Breast epithelium (tissue), 4 donors: ENCODE measurements around the gene ZNF143. TPM values are rescaled to one million over a fixed set of nuclear protein-coding genes. Genes with fewer than 3 reads are reported as not detected.

Experiments used
- DNase-seq, 2 donors: peaks; one replicate each; pipeline ENCODE4 v3.0.0-alpha.2; 2019; ENCODE audit warnings: low spot score in 2 of 2
- H3K27ac ChIP-seq, 2 donors: fragments of 200-600 bp; sonication (generic) in 1 of 2; one replicate each; pipeline ENCODE4 v1.5.1; 2016 to 2019; ENCODE audit warnings: mild to moderate bottlenecking in 1 of 2
- H3K27me3 ChIP-seq, 2 donors: fragments of 200-600 bp; sonication (generic) in 1 of 2; one replicate each; pipeline versions ENCODE4 v1.5.1 to v1.6.0; 2017 to 2019; ENCODE audit warnings: control low read depth in 1 of 2, mild to moderate bottlenecking in 1 of 2
- H3K36me3 ChIP-seq: fragments of 200-600 bp; one replicate; pipeline ENCODE4 v1.5.1; 2019
- H3K4me1 ChIP-seq, 2 donors: fragments of 200-600 bp; sonication (generic); one replicate each; pipeline ENCODE4 v1.5.1; 2016 to 2019; ENCODE audit warnings: control low read depth in 1 of 2
- H3K4me3 ChIP-seq, 3 donors: fragments of 200-600 bp; sonication (generic); 1 replicate in 2 of 3; 2 replicates in 1 of 3; pipeline ENCODE4 v1.5.1; 2016 to 2019; ENCODE audit warnings: mild to moderate bottlenecking in 3 of 3, moderate library complexity in 2 of 3
- H3K9me3 ChIP-seq, 2 donors: fragments of 200-600 bp; sonication (generic) in 1 of 2; one replicate each; pipeline ENCODE4 v1.5.1; 2016 to 2019; ENCODE audit warnings: control low read depth in 1 of 2
- POLR2A ChIP-seq: fragments of 450-650 bp; IDR thresholded peaks from one replicate; pipeline ENCODE4 v1.6.1; 2016; ENCODE audit warnings: antibody characterized with exemption, mild to moderate bottlenecking, moderate library complexity
- POLR2AphosphoS5 ChIP-seq, 3 donors: sonication (generic); formaldehyde crosslinking; IDR thresholded peaks; one replicate each; pipeline ENCODE4 v1.6.1; 2017; ENCODE audit warnings: antibody characterized with exemption in 3 of 3
- intact Hi-C: fragments of 100-400 bp; cut with DNase I; formaldehyde crosslinking; loops from one replicate; pipeline ENCODE4 v1.15.1; 2023; ENCODE audit warnings: low total_unique reads
- total RNA-seq, 3 donors: library from RNA; depleted of rRNA; stranded (reverse); fragments of >200 nt; gene quantifications; one replicate each; pipeline ENCODE4 v1.1.0, GENCODE V29; 2016
- TF ChIP-seq, protein P1 (sequence below), 3 donors: fragments of 450-650 bp; IDR thresholded peaks; one replicate each; pipeline ENCODE4 v1.5.1; 2016 to 2017; ENCODE audit warnings: antibody characterized with exemption in 3 of 3, mild to moderate bottlenecking in 3 of 3, moderate library complexity in 3 of 3

Gene ZNF143
- total RNA-seq, 3 donors from 2014 or later: 21.1 to 41.3 (median 39.2) TPM

GRCh38 chr11:9462806-9463537 is 2.2 kb downstream of the ZNF143 start:
- Histone ChIP-seq H3K36me3 (no peaks in the 10 kb centered on the region), H3K27me3 (no peaks in the 10 kb centered on the region), H3K4me1 (no peaks in the 10 kb centered on the region), H3K4me3 (no peak overlapping the region), H3K9me3 (no peaks in the 10 kb centered on the region), H3K27ac (no peak overlapping the region)
- TF ChIP-seq POLR2A (no peak), POLR2AphosphoS5 (IDR thresholded peaks at IDR 0.05) (no peak)
- TF ChIP-seq, protein P1, sequence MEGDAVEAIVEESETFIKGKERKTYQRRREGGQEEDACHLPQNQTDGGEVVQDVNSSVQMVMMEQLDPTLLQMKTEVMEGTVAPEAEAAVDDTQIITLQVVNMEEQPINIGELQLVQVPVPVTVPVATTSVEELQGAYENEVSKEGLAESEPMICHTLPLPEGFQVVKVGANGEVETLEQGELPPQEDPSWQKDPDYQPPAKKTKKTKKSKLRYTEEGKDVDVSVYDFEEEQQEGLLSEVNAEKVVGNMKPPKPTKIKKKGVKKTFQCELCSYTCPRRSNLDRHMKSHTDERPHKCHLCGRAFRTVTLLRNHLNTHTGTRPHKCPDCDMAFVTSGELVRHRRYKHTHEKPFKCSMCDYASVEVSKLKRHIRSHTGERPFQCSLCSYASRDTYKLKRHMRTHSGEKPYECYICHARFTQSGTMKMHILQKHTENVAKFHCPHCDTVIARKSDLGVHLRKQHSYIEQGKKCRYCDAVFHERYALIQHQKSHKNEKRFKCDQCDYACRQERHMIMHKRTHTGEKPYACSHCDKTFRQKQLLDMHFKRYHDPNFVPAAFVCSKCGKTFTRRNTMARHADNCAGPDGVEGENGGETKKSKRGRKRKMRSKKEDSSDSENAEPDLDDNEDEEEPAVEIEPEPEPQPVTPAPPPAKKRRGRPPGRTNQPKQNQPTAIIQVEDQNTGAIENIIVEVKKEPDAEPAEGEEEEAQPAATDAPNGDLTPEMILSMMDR (IDR thresholded peaks at IDR 0.05): no peak
- DNase-seq: no peak
- intact Hi-C loops: no loop called here

GRCh38 chr11:9470765-9471164 is 10.0 kb downstream of the ZNF143 start:
- intact Hi-C loops: no loop called here

DNA sequence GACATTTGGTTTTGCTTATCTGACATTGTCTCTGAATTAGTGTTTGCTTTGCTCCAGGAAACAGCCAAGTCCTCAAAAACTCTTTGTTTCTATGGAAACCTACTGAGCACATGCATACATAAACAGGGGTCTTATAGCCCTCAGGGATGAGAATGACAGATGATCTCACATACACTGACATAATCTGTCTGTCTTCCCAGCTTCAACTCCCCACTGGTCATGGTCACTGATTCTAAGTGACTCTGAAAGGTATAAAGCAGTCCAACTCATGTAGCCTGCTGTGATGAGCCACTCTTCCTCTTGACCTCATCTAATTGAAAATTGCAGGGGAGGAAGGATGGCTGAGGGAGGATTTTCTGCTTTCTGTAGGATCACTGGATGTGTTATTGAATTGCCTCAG is 12.6 kb downstream of the ZNF143 start:
- no peak for DNase-seq
- peaks cover 3% of the 10 kb centered on the region for H3K36me3 ChIP-seq
- no peaks in the 10 kb centered on the region for H3K4me1 ChIP-seq

More at GRCh38 chr11:9470765-9471164, 10.0 kb downstream of the ZNF143 start:
- Histone ChIP-seq H3K9me3 (no peaks in the 10 kb centered on the region), H3K4me1 (no peaks in the 10 kb centered on the region), H3K36me3 (no peaks in the 10 kb centered on the region), H3K27me3 (no peaks in the 10 kb centered on the region), H3K4me3 (no peak overlapping the region), H3K27ac (no peak overlapping the region)
- no peak for DNase-seq
- TF ChIP-seq, protein P1 (IDR thresholded peaks at IDR 0.05): no peak
- TF ChIP-seq POLR2A: no peak
- TF ChIP-seq POLR2AphosphoS5 (IDR thresholded peaks at IDR 0.05): no peak

DNA sequence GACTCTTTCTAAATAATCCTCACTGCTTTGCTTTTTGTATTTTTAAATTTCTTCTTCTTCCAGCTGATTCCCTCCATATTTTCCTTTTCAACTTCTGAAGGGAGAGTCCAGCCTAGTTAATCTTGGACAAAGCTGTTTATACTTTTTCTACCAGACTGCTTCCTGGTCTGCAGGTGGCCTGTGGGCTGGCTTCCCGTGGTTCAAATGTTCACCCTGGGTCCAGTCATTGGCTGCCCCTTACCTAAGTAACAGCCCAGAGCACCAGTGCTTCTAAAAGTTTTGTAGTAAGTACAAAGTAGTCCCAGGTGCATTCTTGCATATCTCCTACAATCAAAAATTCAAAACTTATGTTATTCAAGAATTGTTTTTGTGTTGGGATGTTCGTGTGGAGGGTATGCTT is 19.1 kb downstream of the ZNF143 start:
- no peaks in the 10 kb centered on the region for H3K27me3 ChIP-seq
- TF ChIP-seq, protein P1 (IDR thresholded peaks at IDR 0.05): no peak
- TF ChIP-seq POLR2AphosphoS5 (IDR thresholded peaks at IDR 0.05) (no peak), POLR2A (no peak)
- peaks cover 6% of the 10 kb centered on the region for H3K36me3 ChIP-seq
- H3K4me1 ChIP-seq: no peaks in the 10 kb centered on the region
- H3K4me3 ChIP-seq: no peak overlapping the region
- H3K9me3 ChIP-seq: no peaks in the 10 kb centered on the region
- H3K27ac ChIP-seq: no peak overlapping the region
- intact Hi-C loops: no loop called here
- no peak for DNase-seq

More for the DNA sequence above, 12.6 kb downstream of the ZNF143 start:
- intact Hi-C loops: no loop called here
- TF ChIP-seq POLR2A (no peak), POLR2AphosphoS5 (IDR thresholded peaks at IDR 0.05) (no peak)
- TF ChIP-seq, protein P1 (IDR thresholded peaks at IDR 0.05): no peak
- Histone ChIP-seq H3K27me3 (no peaks in the 10 kb centered on the region), H3K27ac (no peak overlapping the region), H3K4me3 (no peak overlapping the region), H3K9me3 (no peaks in the 10 kb centered on the region)

- TF ChIP-seq POLR2AphosphoS5 (IDR thresholded peaks at IDR 0.05): no peak
- TF ChIP-seq, protein P1 (IDR thresholded peaks at IDR 0.05): no peak
- no peak for TF ChIP-seq POLR2A
- no peaks in the 10 kb centered on the region for H3K4me1 ChIP-seq
- H3K9me3 ChIP-seq: no peaks in the 10 kb centered on the region
- intact Hi-C loops: no loop called here
- no peaks in the 10 kb centered on the region for H3K27me3 ChIP-seq
- H3K27ac ChIP-seq: no peak overlapping the region
- peaks cover 4% of the 10 kb centered on the region for H3K36me3 ChIP-seq
- DNase-seq: no peak
- H3K4me3 ChIP-seq: no peak overlapping the region
Observed at GRCh38 chr11:9489080-9489765, 28.4 kb downstream of the ZNF143 start.
